Astrocyte (in vitro differentiated cells and primary cell): ENCODE measurements around the gene TIMM8B. TPM values are rescaled to one million over a fixed set of nuclear protein-coding genes. Genes with fewer than 3 reads are reported as not detected.

Source experiments
- DNase-seq: peaks from one replicate; pipeline ENCODE4 v3.0.0-alpha.2; 2010; ENCODE audit warnings: low read depth
- FAIRE-seq: peaks from 2 replicates; lab custom pipeline; 2011; peaks lifted over from hg19 to GRCh38; lab: Jason Lieb, UNC
- H2AFZ ChIP-seq: 2 replicates; pipeline ENCODE4 v1.6.0; 2012; ENCODE audit warnings: low read depth, low read length, inconsistent platforms
- H3K27ac ChIP-seq: 2 replicates; pipeline ENCODE4 v1.5.1; 2011; ENCODE audit warnings: low read depth, low read length, inconsistent platforms
- H3K27me3 ChIP-seq: 2 replicates; pipeline ENCODE4 v1.6.0; 2011; ENCODE audit warnings: low read length, inconsistent platforms; ENCODE audit not compliant: insufficient read depth
- H3K36me3 ChIP-seq: 2 replicates; pipeline ENCODE4 v1.5.1; 2011; ENCODE audit warnings: low read length, inconsistent platforms; ENCODE audit not compliant: insufficient read depth
- H3K4me1 ChIP-seq: 2 replicates; pipeline ENCODE4 v1.5.1; 2011; ENCODE audit warnings: low read length, inconsistent platforms; ENCODE audit not compliant: insufficient read depth
- H3K4me2 ChIP-seq: 2 replicates; pipeline ENCODE4 v1.6.0; 2012; ENCODE audit warnings: low read length, inconsistent platforms
- H3K4me3 ChIP-seq: 2 replicates; pipeline ENCODE4 v1.5.1; 2011; ENCODE audit warnings: low read depth, mild to moderate bottlenecking, low read length, inconsistent platforms; ENCODE audit not compliant: insufficient read depth
- H3K79me2 ChIP-seq: 2 replicates; pipeline ENCODE4 v1.6.0; 2012; ENCODE audit warnings: mild to moderate bottlenecking, low read length, inconsistent platforms; ENCODE audit not compliant: insufficient read depth
- H3K9ac ChIP-seq: 2 replicates; pipeline ENCODE4 v1.6.0; 2012; ENCODE audit warnings: mild to moderate bottlenecking, low read length, inconsistent platforms
- H3K9me3 ChIP-seq: 2 replicates; pipeline ENCODE4 v1.5.1; 2012; ENCODE audit warnings: low read depth, mild to moderate bottlenecking, low read length, inconsistent platforms; ENCODE audit not compliant: insufficient read depth
- H4K20me1 ChIP-seq: 2 replicates; pipeline ENCODE4 v1.6.0; 2012; ENCODE audit warnings: low read length, inconsistent platforms; ENCODE audit not compliant: insufficient read depth
- H3K27ac Mint-ChIP-seq: one replicate; pipeline ENCODE4 v1.8.0; 2021; ENCODE audit warnings: mild to moderate bottlenecking, mixed read lengths; ENCODE audit not compliant: unreplicated experiment
- H3K27me3 Mint-ChIP-seq: one replicate; pipeline ENCODE4 v1.8.0; 2021; ENCODE audit warnings: low read depth, mixed read lengths; ENCODE audit not compliant: unreplicated experiment
- H3K36me3 Mint-ChIP-seq: one replicate; pipeline ENCODE4 v1.8.0; 2021; ENCODE audit warnings: low read depth, mixed read lengths; ENCODE audit not compliant: unreplicated experiment
- H3K4me1 Mint-ChIP-seq: one replicate; pipeline ENCODE4 v1.8.0; 2021; ENCODE audit warnings: low read depth, mixed read lengths; ENCODE audit not compliant: unreplicated experiment
- H3K4me3 Mint-ChIP-seq: one replicate; pipeline ENCODE4 v1.8.0; 2021; ENCODE audit warnings: mild to moderate bottlenecking, moderate library complexity, mixed read lengths; ENCODE audit not compliant: unreplicated experiment
- H3K9me3 Mint-ChIP-seq: one replicate; pipeline ENCODE4 v1.8.0; 2021; ENCODE audit warnings: mild to moderate bottlenecking, mixed read lengths; ENCODE audit not compliant: unreplicated experiment
- CTCF ChIP-seq: IDR thresholded peaks from 2 replicates; pipeline ENCODE4 v1.5.1; 2011; ENCODE audit warnings: low read depth, mild to moderate bottlenecking, inconsistent platforms, low read length, moderate library complexity; ENCODE audit not compliant: insufficient read depth
- EZH2 ChIP-seq: IDR thresholded peaks from 2 replicates; pipeline ENCODE4 v1.6.1; 2012; ENCODE audit warnings: mild to moderate bottlenecking, low read length, inconsistent platforms; ENCODE audit not compliant: insufficient read depth
- total RNA-seq: library from RNA; stranded (reverse); gene quantifications from 2 replicates; pipeline ENCODE4 v1.2.1, GENCODE V29; 2021

Gene TIMM8B
- total RNA-seq, 1 donor from 2014 or later: 68.9 TPM

DNA sequence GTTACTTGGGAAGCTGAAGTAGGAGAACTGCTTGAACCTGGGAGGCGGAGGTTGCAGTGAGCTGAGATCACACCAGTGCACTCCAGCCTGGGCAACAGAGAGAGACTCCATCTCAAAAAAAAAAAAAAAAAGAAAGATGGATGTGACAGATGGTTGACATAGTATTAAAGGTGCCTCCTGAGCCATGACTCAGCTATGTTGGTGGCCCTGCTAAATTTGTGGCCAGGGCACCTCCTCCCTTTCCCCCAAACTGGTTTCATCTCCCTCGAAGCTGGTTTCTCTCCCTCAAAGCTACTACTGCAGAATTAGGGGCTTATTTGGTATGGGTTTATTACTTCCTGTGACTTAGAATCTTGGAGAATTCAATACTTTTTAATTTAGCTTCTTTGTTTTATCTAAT lies 31.6 kb upstream of the TIMM8B start:
- TF ChIP-seq CTCF (no peak), EZH2 (no peak)
- no peaks in the 10 kb centered on the region for H3K9me3 Mint-ChIP-seq
- no peak for DNase-seq
- Histone ChIP-seq H2AFZ (no peak overlapping the region), H3K36me3 (no peaks in the 10 kb centered on the region), H3K27me3 (no peaks in the 10 kb centered on the region), H3K79me2 (no peaks in the 10 kb centered on the region), H4K20me1 (no peaks in the 10 kb centered on the region), H3K4me1 (peaks cover 12% of the 10 kb centered on the region), H3K4me2 (no peak overlapping the region), H3K4me3 (no peak overlapping the region), H3K9ac (no peak overlapping the region), H3K27ac (no peak overlapping the region), H3K9me3 (no peaks in the 10 kb centered on the region)
- peaks cover 2% of the 10 kb centered on the region for H3K36me3 Mint-ChIP-seq
- H3K27me3 Mint-ChIP-seq: no peaks in the 10 kb centered on the region
- no peak overlapping the region for H3K4me3 Mint-ChIP-seq
- FAIRE-seq: no peak
- H3K4me1 Mint-ChIP-seq: peaks cover 9% of the 10 kb centered on the region
- H3K27ac Mint-ChIP-seq: no peak overlapping the region

- no peak for DNase-seq
- Histone ChIP-seq H3K9ac (no peak overlapping the region), H3K9me3 (no peaks in the 10 kb centered on the region), H3K27me3 (no peaks in the 10 kb centered on the region), H3K4me3 (no peak overlapping the region), H3K27ac (no peak overlapping the region), H4K20me1 (no peaks in the 10 kb centered on the region), H3K36me3 (no peaks in the 10 kb centered on the region), H3K79me2 (no peaks in the 10 kb centered on the region), H3K4me1 (peaks cover 9% of the 10 kb centered on the region), H2AFZ (no peak overlapping the region), H3K4me2 (no peak overlapping the region)
- no peak for FAIRE-seq
- no peak for TF ChIP-seq CTCF
- TF ChIP-seq EZH2: no peak
- Mint-ChIP-seq H3K27me3 (no peaks in the 10 kb centered on the region), H3K4me1 (peaks cover 6% of the 10 kb centered on the region), H3K27ac (no peak overlapping the region), H3K36me3 (peaks cover 2% of the 10 kb centered on the region), H3K9me3 (peaks cover 5% of the 10 kb centered on the region), H3K4me3 (no peak overlapping the region)
These were observed 28.8 kb upstream of the TIMM8B start for GRCh38 chr11:112115386-112115785.

DNA sequence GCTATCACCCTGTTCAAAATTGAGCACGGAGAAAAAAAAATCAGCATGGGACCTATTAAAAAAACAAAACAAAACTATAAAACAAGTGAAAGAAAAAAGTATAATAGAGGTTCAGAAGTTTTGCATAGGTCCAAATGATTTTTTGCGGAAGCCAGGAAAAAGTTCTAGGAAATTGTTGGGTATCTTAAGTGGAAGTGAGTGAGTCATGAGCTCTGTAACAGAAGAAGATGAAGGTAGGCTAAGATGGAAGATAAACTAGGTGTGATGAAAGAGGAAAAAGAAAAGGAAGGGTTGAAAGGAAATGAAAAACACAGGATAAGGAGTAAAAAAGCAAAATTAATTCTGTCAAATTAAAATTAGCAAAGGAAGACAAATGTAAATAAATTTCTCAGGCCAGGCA lies 27.9 kb upstream of the TIMM8B start:
- Mint-ChIP-seq H3K9me3 (peaks cover 5% of the 10 kb centered on the region), H3K4me1 (no peaks in the 10 kb centered on the region), H3K36me3 (peaks cover 2% of the 10 kb centered on the region), H3K27ac (no peak overlapping the region), H3K4me3 (no peak overlapping the region), H3K27me3 (no peaks in the 10 kb centered on the region)
- Histone ChIP-seq H2AFZ (no peak overlapping the region), H3K79me2 (no peaks in the 10 kb centered on the region), H4K20me1 (no peaks in the 10 kb centered on the region), H3K9ac (no peak overlapping the region), H3K27ac (no peak overlapping the region), H3K4me3 (no peak overlapping the region), H3K27me3 (no peaks in the 10 kb centered on the region), H3K4me2 (no peak overlapping the region), H3K4me1 (peaks cover under 1% of the 10 kb centered on the region), H3K9me3 (no peaks in the 10 kb centered on the region), H3K36me3 (no peaks in the 10 kb centered on the region)
- FAIRE-seq: no peak
- no peak for DNase-seq
- TF ChIP-seq EZH2 (no peak), CTCF (no peak)
